NCI-H69 (cell line): ENCODE data around the gene TRA2B.

Experiments
- DNase-seq: peaks from one replicate; lab custom pipeline; 2025; lab: John Stamatoyannopoulos, UW

Gene TRA2B

DNA sequence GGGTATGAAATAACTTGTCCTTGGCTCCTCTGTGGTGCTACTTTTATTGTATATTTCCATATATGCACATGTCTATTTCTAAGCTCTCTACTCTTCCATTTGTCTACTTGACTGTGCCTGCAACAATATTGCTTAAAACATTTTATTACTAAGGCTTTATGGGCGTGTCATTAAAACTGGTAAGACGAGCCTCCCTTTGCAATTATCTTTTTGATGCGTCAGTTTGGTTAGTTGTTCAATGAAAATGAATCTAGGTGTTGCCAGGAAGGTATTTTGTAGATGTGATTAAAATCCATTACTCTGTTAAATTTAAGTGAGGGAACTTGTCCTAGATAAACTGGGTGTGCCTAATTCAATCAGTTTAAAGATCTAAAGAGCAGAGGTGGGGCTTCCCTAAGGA is 12.9 kb upstream of the TRA2B start:
- DNase-seq = no peak

DNA sequence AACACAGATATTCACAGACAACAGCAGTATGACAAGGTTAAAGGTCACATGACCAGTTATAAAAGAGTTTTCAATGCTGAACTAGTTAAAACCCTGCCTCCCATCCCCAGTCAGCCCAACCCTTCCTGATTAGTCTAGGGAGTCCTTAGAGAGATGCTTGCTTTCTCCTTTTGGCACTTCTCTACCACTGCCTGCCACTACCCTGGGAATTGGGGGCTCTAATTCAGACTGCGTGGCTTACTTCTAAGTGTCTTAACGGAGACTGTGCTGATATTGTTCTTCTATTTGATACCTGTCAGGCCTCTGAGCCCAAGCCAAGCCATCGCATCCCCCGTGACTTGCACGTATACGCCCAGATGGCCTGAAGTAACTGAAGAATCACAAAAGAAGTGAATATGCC is 11.7 kb upstream of the TRA2B start:
- no peak for DNase-seq

DNA sequence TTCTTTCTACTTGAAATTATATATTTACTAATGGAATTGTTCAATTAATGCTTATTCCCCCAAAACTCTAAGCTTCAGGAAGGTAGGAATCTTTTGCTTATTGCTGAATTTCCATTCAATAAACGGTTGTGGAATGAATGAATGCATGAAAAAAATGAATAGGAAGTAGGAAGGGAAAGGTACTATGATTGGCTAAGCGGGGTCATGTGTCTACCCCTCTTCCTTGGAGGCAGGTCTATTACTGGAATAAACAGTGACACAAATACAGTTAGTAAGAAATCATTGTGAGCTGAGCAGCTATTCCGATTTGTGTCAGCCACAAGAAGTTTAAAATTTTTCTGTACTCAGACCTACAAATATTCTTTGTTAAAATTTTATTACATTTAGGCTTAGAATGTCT is 10.5 kb upstream of the TRA2B start:
- DNase-seq = no peak

DNA sequence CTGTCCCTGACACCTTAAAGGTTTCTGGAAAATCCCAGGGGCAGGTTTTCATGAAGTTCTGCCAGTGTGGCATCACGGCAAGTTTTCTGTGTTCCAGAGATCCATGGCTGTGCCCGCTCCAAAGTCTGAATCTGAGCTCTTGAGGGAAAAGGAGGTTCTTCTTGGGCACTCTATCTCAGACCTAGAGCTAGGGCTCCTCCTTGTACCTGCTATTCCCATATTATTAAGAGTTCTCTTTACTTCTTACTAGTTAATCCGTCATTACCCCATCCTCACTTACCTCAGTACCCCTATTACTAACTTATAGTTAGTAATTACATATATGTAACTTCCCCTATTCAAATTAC is 5.9 kb upstream of the TRA2B start:
- DNase-seq = no peak

DNA sequence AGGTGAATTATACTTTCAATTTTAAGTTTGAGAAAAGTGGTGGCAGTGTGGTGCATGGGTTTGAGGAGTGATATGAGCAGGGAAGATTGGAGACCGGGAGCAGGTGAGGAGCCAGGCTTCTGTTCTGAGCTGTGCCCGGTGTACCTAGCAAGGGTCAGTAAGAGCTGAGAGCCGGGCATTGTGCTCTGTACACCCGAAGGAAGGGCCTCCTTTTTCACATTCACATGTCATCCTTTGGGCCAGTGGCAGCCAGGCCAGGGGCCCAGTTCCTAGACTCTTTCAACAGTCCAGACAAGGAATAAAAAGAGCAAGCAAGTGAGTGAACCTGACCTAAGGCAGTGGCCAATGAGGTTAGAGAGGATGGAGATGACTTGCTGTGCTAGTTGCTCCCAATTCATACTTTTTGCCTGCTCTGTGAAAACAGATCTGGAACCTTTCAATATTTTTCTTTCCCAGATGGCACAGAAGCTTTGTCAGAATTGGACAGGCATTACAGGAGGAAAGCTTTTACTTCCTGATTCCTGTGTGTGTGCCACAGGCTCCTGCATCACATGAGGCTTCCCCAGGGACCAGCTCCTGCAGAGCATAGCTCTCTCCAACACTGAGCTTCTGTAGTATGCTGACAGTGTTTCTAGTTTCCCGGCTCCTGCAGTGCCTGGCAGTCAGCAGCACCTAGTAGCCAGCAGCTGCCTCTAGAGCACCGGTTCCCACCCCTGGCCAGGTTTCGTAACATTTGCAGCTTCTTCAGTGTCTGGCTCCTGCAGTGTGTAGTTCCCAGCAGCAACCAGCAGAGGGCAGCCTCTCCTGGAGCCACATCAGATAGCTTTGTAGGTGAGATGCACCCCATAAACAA is 5.3 kb upstream of the TRA2B start:
- DNase-seq = peak; percentile 87

DNA sequence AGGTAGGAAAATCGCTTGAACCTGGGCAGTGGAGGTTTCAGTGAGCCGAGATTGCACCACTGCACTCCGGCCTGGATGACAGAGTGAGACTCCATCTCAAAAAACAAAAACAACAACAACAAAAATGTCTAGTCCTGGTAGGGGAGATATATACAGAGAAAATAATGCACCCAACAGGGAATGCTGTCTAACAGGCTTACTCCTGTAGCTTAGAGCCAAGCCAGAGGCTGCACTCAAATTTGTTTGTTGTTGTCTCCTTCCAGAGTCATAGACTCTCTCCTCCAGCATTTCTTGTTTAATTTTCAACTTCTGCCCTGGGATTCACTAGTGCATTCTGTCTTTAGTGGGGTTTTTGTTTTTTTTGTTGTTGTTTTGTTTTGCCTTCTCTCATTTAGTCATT is 4.6 kb upstream of the TRA2B start:
- DNase-seq = no peak

DNA sequence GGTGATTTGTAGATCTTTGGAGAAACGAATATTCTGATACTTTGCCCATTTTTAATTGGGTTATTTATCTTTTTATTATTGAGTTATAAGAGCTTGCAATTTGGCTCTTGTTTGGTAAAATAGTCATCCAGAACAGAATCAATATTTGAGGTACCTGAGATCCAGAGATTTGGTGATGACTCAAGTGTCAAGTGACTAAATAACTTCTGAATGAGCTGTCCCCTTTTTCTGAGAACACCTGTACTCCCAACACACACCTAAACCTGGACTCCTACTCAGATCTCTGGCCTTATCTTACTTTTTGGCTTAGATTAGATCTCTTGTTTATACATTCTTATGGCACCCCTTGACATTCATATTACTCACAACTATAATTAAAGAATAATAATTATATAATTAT is 3.1 kb upstream of the TRA2B start:
- no peak for DNase-seq

DNA sequence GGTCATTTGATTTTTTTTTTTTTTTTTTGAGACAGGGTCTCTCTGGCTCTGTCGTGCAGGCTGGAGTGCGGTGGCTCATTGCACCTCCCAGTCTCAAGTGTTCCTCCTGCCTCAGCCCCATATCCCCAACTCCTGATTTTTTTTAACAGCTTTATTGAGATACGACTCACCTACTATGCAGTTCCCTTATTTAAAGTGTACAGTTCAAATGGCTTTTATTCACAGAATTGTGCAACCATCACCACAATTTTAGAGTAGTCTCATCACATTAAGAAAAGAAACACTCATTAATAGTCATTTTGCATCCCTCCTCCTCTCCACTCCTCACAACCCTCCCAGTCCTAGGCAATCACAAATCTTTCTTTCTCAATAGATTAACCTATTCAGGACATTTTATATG is 1.9 kb upstream of the TRA2B start:
- DNase-seq = no peak

DNA sequence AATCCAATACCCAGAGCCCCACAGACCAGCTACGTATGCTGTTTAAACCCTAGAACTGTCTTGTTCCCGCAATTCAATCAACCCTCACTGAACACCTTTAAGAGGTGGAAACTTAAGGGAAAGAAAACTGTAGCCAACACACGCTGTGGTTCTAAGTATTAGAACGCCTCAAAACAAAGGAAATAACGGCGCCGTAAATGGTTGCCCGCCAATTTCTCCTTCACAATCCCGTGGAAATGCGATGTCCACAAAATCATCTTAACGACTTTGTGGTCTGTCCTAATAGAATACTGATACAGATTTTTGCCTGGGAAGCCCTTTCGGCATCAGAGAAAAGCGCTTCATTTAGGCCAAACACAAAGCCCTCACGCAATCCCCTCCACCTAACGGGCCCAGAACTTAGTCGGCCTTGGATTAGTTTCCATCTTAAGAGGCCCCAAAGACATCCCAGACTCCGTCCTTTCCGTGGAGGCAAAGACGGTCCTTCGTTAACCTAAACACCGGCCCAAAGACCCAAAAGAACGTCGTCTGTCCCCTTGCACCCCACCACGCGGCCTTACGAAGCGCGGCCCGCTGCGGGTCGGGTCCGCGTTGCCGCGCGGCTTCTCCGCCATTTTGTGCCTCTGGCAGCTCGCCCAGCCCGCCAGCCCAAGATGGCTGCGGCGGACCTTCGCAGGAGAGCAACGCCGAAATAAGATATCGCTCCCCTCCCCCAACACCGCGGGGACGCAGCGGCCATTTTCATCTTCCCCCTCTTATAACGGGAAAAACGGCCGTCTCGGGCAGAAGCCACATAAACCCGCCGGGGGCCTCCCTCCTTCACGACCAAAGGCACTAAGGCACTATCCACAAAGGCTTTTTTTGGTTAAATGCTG is 763 bp downstream of the TRA2B start:
- DNase-seq = peak; percentile 94

DNA sequence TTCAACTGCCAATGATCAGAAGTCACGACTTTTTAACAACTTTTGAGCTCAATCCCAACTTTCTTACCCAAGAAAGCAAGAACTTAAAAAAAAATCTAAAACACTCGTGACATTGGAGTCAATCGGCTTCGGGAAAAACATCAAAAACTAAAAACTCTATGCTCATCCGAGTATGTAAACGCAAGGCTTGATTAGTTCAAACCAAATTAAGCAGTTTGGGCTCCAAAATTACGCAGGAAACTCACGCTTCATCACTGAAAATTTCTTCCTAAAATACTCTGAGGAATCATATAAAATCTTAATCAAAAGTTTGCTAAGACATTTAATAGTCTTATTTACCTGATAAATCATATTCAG is 1.6 kb downstream of the TRA2B start:
- DNase-seq = no peak

DNA sequence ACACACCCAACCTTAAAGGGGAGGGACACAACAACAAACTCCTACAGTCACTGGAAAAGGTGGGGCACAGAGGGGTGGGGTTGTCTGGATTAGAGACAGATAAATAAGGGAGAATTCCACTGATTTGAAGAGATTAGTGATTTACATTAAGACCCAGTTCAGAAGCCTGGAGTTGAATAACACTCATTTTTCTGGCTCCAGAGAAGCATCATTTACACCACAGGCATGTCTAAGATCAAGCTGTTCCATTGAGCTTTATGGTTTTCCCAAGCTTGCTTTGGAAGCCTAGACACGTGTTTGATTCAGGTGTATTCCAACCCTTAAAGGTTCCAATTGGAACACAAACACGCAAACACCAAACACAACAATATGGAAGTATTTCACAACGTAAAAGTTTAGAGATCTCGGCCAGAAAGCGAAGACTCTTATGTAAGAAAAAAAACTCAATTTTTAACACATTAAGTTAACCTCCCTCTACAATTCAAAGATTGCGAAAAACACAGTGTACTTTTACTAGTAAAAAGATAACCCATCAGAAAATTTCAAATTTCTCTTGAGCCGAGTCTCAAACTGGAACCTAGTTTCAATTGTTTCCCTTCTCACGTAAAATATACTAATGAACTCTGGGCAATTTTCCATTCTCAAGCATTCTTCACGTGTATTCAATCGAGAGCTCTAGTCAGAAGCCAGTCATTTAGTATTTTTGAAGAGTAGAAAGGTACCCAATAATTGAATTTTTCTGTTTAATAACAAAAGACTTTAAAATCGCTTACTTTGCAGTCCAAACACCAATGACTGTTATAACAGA is 2.1 kb downstream of the TRA2B start:
- DNase-seq = peak; percentile 44

DNA sequence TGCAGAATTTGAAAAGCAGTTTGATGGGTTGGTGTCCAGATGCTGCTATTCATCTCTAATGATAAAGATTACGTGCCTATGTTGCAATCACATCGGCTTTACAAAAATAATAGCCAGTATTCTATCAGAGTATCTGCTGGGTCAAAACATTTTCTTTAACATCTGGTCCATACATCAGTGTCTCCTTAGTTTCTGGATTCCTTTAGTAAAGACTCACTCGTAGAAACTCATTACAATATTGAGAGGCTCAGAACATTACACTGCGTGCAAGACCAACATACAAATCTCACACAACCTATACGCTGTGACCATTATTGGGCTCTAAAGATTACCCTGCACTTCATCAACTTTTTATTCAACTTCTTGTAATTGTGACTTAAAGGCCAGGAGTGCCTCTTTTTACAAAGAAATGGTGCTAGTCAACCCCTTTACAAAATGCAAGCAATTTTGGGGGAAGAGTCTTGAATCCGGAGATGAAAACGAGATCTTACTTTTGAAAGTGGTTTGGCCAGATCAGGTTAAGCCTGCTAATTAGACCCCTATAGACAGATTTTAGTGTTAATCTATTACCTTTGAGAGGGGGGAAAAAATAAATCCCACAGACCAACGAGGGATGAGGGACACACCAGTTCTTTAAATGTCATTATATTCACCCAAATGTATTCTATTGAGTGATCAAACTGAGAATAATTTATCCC is 2.9 kb downstream of the TRA2B start:
- DNase-seq = peak; percentile 32

DNA sequence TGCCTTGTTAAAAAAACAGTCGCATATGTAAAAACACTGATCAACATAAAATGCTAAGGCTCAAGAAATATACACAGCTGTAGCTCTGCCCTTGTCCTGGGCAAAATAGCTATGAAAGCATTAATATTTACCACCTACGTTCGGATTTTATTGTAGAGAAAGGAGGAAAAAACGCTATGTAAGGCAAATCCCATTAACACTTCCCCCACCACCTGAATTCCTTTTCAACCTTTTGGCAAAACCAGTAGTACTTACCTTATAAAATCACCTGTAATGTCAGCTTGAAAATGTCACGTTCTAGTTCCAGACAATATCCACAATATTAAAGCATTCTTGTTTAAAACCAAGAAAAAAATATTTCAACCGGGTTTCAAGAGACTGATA is 3.6 kb downstream of the TRA2B start:
- no peak for DNase-seq

DNA sequence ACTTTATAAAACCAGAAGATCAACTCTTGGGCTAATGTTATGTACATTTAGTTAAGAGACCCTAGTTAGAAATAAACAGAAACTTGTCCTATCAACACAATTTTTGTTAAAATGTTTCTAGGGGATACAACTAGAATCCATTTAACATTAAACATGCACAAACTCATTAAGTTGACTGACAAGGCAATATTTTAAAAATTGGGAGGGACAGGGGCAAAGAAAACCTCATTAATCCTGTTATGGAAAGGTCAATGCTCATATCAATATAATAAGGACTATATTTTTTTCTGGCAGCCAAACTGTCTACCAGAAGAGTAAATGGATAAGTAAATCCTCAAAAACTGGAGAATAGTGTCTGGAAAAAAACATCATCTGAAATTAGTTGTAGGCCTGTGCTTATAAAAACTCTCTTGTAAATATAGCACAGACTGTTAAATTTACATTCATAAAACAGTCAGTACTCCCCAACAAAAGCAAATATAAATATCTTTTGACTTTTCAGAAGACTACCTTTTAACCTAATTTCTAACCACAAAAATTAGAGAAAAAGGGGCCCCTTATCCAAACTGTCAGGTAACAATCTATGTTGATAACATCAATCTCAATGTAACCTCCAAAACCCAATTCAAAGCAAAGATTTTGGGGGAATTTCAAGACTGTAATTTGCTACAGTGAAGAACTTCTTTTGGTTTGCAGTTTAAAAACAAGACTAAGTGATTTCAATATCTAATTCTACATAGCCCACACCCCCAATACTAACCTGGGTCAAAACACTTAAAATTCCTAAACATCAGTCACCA is 4.2 kb downstream of the TRA2B start:
- no peak for DNase-seq

DNA sequence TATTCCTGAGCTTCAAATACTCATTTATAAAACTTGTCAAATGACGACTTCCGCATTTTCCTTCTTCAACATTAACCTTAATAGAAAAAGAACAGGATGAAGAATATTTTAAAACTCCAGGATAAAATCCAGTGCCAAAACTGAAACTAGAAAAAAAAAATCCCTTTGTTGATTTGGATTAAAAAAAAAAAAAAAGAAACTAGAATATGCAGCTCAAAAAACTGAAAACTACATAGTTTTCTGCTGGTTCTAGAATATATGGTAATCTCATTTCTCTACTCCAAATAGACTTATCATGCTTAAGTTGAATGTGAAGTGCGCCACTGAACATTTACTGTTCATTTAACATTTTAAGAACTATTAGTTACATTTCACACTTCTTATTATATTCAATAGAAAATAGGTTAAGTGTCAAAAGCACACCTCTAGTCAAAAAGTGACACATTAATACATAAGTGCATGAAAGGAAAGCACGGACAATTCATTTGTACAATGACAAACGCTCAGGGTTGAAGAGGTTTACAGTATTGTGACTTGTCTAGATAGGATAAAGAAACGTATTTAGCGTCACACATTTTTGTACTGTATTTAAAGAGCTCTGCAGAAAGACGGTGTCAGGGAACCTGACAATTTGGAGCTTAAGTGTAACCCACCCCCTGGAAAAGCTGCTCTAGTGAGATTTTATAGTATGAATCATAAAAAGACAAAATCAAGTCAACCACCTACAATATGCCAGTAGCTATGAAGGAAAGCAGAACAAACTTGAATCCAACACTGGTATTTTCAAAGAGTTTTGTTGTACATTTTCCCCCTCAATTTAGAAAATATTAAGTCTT is 5.8 kb downstream of the TRA2B start:
- DNase-seq = no peak

DNA sequence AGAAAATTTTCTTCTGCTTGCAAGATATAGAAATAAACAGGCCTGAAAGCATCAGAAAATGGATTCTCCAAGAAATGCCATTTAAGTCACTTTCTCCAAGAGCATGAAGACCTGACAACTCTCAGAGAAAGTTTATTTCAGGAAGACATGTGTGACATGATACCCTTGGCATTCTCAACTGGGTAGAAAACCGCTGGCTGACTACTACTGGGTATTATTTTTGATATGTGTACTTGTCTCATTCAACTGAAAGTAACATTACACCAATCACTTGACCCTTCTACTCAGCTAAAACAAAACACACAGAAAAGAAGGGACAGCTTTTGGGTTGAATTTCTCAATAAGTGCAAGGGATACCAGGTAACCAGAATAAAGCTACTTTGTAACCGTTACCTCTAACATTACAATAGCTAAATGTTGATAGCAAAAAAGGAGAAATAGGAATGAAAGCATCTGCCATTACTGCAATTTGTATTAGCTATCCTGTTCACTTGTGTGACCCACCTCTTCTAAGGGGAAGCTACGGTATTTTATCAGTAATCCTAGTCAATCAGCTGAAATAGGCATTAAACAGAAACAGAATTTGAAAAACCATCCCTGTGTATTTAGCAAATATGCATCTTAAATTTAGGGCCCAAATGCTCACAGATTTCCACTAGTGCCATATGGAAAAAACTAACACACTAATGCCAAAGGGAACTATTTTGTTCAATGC is 7.3 kb downstream of the TRA2B start:
- no peak for DNase-seq

DNA sequence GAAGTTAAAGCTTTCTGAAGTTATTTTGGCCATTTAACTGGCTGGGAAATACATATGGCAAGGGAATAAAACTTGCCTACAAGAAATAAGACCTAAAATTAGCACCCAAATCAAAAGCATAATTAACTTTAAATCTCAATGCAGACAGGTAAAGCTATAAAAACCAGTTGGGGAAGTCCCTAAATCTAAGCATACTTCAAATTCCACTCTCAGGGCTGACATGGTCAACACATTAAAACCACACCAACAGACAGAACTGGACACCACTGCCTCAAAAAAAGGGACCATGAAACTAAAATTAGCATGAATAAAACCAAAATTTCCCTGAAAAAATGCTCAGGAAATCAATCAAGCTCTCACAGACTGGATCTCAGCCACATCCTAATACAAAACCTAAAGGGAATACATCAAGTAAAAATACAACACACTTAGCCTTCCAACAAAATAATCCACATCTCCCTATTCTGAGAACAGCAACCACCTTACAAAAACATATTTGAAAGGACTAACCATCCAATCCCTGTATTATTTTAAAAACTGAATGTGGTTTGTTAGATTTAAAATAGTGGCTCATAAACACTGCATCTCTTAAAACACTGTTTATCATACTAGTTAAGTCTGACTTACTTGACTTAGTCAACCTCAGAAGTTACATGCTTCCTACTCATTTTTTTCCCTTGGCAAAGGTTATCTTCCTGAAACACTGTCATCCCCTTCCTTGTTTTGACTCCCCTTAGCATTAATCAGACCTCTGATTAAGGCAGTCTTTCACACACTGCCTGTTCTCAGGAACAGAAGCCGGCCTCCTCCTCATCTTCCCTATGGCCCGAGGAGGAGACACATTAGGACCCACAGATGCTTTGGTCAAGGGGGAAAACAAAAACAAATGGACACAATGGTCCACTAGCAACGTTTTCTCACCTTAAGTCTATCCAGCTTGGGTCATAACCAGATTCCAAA is 8.3 kb downstream of the TRA2B start:
- no peak for DNase-seq

DNA sequence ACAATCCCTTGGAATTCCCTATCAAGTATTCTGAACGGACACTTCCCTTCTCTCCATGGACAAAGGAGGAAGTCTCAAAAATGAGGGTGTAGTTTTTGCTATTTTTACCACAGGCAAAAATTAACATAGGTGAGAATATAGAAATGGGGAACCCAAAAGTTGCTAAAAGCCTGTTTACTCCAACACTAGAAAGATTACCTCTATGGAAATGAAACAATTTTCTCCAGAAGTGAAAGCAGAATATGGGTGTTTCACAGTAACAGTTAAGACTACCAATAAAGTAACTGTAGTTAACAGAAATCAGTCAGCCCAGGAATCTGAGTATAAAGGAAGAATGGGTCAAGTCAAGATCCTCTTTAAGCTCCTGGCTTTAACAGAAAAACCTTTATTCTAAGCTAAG is 9.3 kb downstream of the TRA2B start:
- DNase-seq = no peak
